HG03103 (cell line): ENCODE results near the gene LRRC36.

Source experiments
- ATAC-seq: cut with Tn5 transposase; IDR thresholded peaks from one replicate; pipeline ENCODE4 v1.9.1; 2021; ENCODE audit warnings: low read depth; ENCODE audit not compliant: unreplicated experiment

Gene LRRC36

GRCh38 chr16:67294171-67294757 lies 32.4 kb upstream of the LRRC36 start:
- no peak for ATAC-seq

DNA sequence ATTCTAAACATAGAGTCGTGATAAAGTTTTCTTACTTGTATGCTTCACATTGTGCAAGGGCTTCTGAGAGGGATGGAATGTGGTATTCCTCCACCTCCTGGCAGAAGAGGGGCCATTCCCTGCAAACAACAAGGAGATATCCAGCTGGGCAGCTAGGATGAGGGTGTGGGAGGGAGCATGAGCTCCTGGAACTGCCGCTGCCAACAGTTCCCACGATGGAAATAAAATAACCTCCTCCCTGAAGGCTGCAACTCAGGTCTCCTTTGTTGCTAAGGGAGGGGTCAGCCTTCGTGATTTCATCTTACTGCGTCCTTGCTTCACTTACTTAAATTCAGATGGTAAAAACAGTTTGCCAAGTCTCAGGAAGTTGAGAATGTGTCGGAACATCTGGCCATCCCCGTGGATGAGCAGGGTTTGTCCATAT lies 31.7 kb upstream of the LRRC36 start:
- ATAC-seq = no peak

DNA sequence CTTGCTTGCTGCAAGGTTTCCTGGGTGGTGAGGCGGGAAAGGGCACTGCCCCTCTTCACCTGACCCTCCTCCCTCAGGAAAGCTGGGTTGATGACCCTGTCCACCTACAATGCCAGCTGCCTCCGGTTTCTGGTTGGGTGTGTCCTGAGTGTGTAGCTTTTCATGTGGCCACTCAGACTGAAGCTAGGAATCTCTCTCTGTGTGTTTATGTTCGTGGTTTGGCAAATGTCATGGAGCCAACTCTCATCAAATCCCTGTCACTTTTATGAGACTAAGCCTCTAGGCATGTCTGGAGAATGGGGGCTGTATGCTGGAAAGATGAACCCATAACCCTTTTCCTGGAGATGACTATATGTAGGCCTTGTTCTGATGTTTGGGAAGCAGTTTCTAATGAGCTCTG lies 30.2 kb upstream of the LRRC36 start:
- no peak for ATAC-seq

DNA sequence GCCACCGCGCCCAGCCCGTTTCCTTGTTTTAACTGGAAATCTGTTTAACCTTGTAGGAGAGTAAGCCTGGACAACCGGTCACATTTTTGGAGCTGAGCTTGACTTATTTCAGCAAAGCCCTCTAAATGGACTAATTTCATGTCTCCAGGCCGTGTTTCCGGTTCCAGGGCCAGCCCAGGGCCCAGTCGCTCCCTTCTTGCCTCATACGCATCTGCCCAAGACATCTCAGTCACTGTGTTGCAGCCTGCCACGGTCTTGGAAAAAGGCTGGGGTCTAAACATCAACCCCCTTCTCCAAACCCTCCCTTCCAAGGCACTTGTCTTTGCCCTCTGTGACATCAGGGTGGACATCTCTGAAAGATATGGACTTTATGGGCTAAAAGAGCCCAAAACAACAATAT lies 28.3 kb upstream of the LRRC36 start:
- no peak for ATAC-seq

GRCh38 chr16:67299269-67299668 lies 27.3 kb upstream of the LRRC36 start:
- no peak for ATAC-seq

DNA sequence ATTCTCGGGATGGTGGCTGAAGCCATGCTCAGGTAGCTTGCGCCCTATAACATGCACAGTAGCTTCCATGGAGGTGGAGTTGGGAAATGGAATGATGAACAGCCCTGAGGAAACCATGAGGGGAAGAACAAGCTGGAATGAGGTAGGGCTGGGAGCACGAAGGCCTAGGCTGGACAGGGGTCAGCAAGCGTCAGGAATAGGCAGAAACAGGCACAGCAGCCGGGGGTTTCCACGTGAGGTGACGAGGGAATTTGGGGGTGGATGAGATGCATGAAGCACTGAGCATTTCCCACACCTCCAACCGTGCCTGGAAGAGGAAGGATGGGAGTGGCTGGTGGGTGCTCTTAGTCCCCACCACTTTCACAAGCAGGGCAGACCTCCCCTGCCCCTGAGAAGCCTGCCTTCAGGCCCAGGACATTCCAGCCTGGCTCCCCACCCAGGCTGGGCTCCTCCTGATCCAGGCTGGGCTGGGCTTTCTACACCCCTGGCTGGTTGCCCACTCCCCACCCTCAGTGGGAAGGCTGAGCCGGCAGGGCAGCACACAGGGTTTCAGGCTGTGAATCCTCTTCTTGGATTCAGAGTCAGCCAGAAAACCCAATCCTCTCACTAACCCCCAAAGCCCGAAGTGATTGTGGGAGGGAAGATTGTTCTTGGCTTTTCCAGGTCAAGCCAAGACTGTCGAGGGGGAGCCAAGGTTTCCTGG lies 25.4 kb upstream of the LRRC36 start:
- no peak for ATAC-seq

GRCh38 chr16:67302076-67302475 lies 24.5 kb upstream of the LRRC36 start:
- no peak for ATAC-seq

- no peak for ATAC-seq
Measured at GRCh38 chr16:67302970-67303369, 23.6 kb upstream of the LRRC36 start.

- no peak for ATAC-seq
Measured at GRCh38 chr16:67304020-67304419, 22.6 kb upstream of the LRRC36 start.

GRCh38 chr16:67305216-67306071 lies 21.2 kb upstream of the LRRC36 start:
- no peak for ATAC-seq

DNA sequence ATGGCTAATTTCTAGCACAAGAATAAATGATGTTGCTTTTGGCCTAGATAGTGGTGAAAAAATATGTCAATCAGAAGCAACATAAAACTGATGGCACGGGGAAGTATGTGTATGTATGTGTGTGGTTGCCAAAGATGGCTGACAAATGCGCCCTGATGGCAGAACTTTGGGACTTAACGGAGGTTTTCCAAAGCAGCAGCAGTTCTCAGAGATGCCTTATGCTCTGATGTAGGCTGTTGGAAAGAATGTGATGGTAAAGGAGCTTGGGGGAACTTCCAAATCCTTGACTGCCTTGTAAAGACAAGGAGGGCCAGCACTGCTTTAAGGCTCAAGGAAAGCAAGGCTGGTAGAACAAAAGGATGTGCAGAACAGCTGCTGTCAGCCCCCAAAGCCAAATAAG lies 16.1 kb upstream of the LRRC36 start:
- no peak for ATAC-seq

DNA sequence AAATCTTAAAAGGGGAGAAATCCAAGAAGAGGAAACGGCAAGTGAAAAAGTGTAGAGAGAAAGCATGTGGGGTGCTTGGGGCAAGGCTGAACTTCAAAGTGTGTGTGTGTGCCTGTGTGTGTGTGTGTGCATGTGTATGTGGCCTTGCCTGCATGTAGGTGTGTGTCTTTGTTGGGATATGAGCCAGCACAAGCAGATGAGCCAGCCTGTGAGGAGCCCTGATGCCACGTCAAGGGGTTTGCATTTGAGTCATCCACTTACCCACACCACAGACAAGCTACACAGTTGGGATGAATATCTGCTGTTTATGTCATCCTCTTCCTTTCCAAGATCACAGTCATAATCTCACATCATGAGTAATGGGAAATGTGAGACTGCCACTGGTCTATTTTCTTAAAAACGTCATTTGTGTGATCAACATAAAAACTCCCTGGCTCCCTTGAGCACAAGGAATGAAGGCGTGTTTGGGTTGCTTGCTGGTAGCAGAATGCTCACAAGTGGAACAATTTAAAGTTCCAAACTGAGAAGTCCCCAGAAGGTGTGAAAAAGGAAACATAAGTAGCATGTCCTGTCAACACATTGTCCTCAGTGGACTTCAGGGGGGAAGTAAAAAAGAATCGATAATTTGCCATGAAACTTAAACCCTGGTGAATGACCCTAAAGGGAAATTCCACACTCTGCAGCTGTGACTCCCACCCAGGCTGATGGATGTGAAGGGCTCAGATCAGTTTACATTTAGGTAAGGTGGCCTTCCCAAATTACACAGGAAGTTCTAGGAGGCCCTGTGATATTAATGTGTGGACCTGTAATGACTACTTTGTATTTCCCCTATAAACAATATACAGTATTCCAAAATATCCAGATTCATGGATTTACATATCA lies 14.8 kb upstream of the LRRC36 start:
- ATAC-seq = peak; percentile 70

GRCh38 chr16:67312719-67313118 lies 13.9 kb upstream of the LRRC36 start:
- ATAC-seq = no peak

DNA sequence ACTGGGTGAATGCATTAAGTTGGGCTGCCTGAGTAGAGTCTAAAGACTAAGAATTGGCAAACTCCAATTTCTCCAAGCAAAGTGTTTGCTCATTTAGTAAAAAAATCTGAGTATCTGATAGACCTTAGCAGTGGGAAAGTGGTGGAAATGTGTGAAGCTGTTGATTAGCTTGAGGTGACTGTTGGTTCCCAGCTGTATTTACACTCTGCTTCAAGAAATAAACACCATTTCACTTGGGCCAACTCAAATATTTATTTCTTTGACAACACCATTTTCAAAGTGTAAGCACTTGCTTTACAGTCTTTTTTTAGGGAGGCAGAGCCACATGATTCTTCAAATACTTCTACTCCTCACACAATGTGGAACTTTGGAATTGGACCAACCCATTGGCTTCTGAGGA lies 8.8 kb upstream of the LRRC36 start:
- ATAC-seq = no peak

DNA sequence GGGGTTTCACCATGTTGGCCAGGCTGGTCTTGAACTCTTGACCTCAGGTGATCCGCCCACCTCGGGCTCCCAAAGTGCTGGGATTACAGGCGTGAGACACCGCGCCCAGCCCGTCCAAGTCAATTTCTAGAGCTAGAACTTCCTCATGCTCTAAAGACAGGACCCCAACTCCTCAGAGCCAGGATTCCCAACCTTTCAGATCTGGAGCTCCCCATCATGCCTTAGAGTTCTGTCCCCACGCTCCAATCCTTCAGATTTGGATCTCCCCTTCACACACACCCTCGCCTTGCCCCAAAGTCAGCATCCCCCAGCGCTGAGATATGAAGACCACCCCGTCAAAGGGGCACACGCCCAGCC lies 522 bp upstream of the LRRC36 start:
- no peak for ATAC-seq

GRCh38 chr16:67327743-67328142 lies 1.1 kb downstream of the LRRC36 start:
- no peak for ATAC-seq

DNA sequence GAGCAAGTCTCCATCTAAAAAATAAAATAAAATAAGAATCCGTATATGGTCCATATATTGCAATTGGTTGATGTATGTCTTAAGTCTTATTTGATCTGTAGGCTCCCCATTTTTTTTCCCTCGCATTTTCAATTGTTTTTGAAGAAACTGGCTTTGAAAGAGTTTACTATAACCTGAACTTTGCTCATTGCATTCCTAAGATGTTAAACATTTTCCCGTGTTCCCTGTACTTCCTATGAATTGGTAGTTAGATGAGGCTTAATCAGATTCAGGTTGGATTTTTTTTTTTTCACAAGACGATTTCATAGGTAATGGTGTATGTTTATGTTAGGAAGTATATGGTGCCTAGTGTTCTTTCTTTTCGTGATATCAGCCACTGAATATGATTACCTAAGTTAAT lies 3.3 kb downstream of the LRRC36 start:
- ATAC-seq = no peak

DNA sequence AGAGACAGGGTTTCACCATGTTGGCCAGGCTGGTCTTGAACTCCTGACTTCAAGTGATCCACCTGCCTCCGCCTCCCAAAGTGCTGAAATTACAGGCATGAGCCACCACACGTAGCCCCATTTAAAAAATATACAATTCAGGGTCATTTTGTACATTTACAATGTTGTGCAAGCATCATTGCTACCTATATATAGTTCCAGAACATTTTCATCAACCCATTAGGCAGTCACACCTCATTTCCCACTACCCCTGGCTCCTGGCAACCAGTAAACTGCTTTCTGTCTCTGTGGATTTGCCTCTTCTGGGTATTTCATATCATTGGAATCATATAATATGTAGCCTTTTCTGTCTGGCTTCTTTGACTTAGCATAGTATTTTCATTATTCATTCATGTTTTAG lies 6.7 kb downstream of the LRRC36 start:
- ATAC-seq = no peak

GRCh38 chr16:67336116-67336515 lies 9.5 kb downstream of the LRRC36 start:
- no peak for ATAC-seq

GRCh38 chr16:67336648-67337047 lies 10.0 kb downstream of the LRRC36 start:
- ATAC-seq = no peak

- no peak for ATAC-seq
Measured at GRCh38 chr16:67339453-67339852, 12.8 kb downstream of the LRRC36 start.
